HG02610 (cell line): ENCODE data around the gene ANO10.

Source experiments
- ATAC-seq: cut with Tn5 transposase; IDR thresholded peaks from one replicate; pipeline ENCODE4 v1.9.1; 2021; ENCODE audit warnings: mild to moderate bottlenecking, moderate library complexity; ENCODE audit not compliant: unreplicated experiment

ANO10 gene

DNA sequence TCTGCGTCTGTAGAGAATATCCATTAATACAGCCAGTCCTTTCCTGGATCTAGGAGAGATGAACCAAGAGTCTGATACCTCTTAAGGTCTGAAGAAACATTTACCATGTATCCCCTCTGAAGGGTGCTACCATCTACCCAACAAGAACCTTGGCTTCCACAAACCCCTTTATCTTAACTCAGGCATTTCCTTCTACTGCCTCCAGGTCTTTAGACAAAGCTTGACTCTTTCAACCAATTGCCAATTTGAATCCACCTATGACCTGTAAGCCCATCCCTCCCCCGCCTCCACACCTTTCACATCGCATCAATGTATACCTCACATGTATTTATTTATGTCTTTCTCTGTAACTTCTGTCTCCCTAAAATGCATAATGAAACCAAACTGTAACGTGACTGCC is 196.0 kb downstream of the ANO10 start:
- ATAC-seq: no peak

DNA sequence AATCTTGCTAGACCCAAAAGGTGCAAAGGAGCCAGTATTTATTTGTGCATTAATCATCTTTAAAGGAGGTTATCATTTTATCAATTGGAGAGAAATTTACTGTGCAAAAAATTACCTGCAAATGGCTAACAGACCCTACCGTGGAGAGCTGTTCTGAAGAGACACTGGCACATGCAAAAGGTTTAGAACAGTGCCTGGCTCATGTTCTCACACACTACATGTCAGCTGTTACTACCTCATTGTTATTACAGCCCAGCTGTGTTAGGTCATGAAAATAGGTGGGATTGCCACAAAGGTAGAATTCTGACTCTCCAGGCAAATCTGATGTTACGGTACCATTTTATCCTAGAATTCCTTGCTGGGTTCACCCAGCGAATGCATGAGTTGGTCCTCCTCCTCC is 198.2 kb downstream of the ANO10 start:
- no peak for ATAC-seq

DNA sequence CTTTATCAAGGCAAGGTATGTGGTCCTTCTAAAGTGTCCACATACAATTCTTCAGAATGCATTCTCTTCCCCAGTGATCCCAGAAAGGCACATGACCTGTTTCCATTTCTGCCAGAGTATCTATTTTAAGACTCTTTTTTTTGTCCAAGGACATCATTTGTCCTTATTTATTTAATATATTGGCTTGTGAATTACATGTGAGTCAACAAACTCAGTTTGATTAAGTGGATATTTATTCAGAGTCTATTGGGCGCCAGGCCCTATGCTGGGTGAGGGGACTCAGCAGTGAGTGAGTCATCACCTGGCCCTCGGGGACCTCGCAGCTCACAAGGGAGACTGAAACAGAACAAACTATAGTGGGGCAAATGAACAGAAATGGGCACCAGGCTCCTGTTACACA is 198.7 kb downstream of the ANO10 start:
- ATAC-seq: no peak

DNA sequence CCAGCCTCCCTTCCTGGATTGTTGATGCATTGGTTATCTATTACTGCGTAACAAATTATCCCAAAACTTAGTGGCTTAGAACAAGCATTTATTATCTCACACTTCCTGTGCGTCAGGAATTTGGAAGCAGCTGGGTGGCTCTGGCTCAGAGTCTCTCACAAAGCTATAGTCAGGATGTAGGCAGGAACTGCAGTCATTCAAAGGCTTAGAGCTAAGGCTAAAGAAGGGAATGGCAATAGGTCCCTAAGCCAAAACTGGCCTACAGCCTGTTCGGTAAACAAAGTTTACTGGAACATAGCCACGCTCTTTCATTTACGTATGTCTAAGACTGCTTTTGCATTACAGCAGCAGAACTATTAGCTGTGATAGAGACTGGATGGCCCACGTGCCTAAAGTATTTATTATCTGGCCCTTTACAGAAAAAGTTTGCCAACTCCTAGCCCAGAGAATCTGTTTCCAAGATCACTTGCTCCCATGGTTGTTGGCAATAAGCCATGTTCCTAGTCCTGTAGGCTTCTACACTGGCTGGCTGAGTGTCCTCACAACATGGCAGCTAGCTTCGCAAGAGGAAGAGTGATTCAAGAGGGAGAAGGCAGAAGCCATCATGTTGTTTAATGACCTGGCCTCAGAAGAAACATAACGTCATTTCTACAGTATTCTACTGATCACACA is 203.1 kb downstream of the ANO10 start:
- ATAC-seq: no peak

DNA sequence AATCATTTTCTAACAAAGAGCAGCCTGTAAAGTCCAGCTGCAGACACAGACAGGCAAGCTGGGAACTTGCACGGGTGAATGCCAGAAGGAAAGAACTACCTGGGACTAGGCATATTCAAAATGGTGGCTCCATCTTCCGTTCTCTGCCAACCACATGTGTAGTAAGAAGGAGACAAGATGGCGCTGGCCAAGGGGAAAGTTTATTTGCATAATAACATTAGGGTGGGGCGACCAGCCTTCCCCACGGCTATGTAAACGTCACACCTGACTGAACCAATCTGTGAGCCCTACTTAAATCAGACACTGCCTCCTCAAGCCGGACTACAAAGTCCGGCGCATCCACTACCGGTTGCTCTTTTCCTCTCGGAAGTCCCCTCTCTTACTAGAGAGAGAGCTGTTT is 204.7 kb downstream of the ANO10 start:
- no peak for ATAC-seq

DNA sequence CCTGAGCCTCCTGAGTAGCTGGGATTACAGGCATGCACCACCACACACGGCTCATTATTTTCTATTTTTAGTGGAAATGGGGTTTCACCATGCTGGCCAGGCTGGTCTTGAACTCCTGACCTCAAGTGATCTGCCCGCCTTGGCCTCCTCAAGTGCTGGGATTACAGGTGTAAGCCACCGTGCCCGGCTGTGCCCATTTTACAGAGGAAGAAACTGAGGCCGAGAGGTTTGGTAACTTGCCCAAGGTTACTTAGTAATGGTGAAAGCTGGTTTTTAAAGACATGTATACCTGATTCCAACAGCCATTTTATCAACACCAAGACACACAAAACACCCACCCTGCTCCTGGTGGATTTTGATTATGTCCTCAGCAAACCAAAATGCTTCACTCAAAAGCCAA is 206.7 kb downstream of the ANO10 start:
- no peak for ATAC-seq

DNA sequence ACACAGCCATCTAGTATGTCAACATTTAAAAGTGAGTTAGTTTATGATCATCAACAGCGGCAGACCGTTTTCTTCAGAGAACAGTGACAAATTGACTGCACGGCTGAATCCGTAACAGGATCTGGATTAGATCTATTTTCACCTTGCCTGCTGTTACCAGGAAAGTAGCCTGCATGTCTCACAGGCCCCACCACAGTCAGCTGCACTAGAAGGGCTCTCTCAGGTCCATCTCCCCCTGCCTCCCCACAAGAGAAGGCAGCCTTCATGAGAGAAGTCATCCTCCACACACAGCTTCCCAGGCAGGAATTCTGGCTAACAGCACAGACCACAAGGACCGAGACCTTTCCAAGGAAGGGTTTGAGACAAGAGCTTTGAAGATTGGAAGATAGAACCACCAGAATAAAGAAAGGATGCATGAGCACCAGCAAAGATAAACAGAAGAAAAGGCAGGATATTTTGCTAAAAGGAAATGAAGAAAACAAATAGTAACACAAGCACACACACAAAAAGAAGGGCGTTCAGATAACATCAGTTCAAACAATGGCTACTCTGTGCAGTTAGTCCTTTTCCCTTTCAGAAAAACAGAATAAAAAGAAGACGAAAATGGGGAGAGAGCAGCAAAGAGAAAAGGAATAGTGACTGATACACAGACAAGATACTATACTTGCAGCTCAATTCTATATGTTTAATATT is 208.0 kb downstream of the ANO10 start:
- no peak for ATAC-seq

DNA sequence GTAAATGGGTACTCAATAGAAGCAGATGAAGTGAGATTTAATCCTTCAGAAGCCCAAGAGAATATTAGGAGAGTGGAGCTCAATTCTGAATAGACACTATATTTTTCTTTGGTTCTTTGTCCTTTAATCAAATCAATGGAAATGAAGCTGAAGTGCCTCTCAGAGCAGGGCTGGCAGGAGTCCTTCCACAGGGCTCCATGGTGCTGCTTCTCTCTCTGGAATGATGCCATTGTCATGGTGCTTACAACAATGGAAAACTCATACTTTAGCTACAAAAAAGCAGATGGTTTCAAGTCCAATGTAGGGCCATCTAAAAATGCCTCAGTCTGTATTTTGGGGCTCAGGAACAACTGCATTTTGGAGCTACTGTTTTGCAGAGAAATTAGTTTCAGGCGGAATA is 210.4 kb downstream of the ANO10 start:
- ATAC-seq: no peak

DNA sequence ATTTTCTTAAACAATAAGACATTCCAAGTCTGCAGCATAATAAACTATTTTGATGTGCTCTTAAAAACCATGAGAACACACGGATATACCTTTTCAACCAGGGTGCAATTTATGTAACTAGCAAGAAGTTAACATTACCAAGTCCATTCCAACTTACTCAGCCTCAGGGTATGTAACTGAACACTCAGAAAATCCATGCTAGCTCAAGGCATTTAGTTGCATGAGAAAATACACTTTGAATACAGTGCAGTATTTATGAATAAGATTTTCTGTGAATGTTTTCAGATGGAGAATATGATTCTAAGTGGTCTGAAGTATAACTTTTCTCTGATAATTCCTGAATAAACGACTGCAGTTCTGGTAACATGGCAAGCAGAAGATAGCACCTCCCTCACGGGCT is 211.2 kb downstream of the ANO10 start:
- ATAC-seq: no peak

DNA sequence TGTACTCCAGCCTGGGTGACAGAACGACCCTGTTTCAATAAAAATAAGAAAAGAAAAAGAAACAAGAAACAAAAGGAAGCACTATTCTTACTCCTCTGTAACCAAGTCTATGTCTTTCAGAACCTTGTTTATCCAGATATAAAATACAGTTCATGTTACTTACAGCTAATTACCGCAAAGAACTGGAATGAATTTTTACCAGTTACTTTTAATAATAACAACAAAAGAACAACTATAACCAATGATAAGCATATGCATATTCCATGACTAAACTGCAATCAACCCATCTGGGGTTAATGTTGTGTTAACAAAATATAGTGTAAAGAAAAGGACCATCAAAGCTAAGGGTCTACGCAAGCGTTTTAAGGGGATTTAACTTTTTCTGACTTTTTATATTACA is 212.3 kb downstream of the ANO10 start:
- no peak for ATAC-seq

DNA sequence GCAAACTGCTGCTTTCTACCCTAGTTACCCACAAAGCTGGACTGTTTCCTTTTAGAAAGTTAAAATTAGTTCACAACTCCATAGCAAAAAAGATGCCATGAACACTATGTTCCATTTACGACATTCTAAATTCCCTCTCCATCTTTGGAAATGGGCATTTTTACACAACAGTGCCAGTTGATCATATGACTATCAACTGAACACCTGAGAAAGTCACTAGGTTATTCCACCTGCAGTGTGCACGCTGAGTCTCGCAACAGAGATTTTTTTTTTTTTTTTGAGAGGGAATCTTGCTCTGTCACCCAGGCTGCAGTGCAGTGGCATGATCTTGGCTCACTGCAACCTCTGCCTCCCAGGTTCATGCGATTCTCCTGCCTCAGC is 215.2 kb downstream of the ANO10 start:
- ATAC-seq: no peak

DNA sequence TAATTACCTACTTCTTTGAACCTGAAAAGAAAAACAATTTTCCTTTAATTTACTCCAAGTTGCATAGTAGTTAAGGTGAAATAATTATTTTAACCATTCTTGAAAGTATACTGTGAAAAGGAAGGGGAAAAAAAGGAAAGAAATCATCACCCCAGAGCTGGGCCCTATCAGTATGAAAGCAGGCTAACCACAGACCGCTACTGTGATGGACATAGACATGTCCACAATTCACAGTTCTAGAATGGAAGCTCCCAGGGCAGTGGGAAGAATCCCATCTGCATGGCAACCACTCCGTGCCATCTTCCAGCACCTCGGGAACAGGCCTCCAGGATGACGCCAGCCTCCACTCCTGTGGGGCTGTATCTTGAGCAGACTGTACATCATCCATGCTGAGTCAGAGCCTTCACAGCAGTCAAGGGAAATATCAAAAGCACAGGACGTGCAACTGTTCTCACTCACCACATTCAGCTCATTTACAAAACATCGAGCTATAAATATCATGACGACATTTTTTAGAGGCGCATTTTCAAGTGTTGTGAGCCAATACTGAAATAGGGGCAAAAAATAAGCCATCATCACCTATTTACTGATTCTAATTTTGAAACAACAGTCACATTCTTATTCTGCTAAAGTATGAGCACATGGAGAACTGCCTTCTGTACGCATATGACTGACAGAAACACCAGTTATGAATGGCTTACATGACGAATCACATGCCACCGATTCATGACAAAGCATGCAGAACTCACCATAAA is 215.7 kb downstream of the ANO10 start:
- ATAC-seq: no peak

DNA sequence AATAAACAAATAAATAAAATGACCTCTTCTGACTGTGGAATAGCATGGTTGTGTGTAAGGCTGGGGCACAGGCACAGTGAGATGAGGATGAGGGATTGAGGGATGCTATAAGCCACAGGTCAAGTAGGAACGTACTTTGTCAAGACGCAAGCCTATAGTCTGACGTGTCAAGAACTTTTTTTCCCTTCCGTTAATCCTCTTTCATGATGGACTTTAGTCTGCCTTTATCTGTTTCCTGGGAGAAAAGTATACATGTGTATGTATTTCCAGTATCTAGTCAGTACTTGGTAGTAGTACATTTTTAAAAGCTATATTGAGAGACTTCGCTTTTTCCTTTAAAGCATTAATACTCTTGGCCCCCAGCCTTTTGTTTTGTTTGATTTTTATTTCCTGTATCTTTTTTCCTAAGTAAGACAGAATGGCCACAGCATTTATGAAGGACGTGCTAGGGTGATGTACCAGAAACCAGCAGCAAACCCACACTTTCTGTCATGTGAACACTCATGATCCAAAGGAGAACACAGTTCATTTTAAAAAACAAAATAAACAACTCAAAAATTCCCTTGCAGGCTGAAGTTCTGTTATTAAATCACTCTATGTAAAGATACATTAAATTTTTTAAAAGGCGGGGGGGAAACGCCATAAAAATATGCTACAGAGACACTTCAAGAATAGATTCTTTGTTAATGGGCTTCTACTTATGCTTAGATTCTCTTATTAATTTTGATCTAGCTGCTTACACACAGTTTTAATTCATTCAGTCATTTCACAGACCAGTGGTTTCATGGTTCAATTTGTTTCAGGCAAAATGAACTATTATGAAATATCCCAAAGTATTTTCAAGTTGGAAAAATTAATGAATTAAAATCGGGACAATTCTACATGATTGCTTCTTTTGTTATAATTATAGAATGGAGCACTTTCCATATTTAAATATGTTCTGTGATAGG is 220.8 kb downstream of the ANO10 start:
- ATAC-seq: no peak

DNA sequence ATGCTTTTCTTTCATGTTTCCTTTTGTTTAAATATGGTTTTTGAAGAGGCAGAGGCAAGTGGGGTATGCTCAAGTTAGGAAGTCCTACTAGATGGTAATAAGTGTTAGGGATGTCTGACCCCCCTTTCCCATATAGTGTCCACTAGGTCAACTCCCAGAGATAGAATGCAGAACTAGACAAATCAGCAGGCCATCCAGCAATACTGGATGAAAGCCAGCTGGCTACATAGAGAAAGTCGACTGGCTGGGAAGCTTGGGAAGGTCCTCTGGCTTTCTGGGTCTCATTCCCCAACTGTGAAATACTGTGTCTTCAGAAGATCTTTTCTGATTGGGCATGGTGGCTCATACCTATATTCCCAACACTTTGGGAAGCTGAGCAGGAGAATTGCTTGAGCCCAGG is 221.6 kb downstream of the ANO10 start:
- ATAC-seq: no peak

DNA sequence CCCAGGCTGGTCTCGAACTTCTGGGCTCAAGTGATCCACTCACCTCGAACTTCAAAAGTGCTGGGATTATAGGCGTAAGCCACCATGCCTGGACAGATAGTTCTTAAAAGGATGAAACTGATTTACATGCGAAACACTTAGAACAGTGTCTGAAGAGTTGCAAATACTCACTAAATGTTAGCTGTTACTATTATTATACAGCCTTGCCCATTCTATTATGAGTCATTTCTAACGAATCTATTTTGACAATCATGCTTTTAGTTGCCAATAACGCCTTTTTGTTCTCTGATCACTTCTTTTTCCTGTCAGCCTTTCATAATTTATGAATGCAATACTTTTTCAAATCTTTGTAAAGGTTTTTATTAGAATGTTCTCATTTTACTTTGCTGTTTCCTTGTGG is 222.8 kb downstream of the ANO10 start:
- ATAC-seq: no peak

DNA sequence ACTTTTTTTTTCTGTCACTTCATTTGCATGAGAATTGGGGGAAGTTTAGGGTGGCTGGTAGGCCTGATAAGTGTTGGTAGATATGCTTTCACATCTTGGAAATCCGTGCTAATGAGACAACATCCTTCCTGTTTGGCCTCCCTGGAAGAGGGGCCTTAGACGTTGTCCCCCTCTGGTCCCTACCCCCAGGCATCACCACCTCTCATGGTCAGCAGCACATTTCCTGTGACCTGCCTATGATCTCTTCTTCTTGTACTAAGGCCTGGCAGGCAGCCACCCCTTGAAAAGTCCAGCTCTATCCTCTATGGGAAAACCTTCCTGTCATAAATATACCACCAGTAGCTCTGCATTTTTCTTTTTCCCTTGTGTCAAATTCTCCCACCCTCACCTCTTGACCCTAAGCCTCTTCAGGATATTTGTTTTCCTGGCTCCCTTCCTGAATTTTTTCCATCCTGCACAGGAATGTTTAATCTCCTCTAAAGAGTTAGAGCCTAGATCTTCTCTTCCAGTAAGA is 227.7 kb downstream of the ANO10 start:
- ATAC-seq: no peak

DNA sequence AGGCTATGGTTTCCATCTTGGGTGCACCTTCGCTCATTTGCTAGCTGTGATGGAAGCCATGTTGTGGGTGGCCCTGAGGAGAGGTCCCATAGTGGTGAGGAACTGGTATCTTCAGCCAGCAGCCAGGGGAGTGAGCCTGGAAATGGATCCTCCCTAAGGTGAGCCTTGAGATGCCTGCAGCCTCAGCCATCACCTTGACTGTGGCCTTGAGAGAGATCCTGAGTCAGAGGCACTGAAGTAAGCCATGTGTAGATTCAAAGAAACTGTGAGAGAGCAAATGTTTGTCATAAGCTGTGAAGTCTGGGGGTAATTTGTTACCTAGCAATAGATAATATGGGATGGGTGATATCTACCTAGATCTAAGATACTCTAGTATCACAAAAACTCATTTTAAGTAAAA is 230.2 kb downstream of the ANO10 start:
- no peak for ATAC-seq

DNA sequence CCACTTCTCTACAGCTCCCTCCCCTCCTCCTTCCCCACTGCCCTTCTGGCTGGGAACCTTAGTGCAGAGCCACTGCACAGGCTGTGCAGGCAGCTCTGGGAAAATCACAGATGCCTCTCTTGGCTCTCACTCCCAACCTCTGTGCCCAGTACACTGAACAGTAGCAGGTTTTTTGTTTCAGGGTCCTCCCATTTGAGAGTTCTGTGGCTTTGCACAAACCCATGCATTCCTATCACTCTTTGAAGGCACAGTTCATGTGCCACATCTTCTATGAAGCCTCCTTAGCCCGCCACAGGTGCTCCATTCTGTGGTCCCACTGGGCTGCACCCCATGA is 231.6 kb downstream of the ANO10 start:
- no peak for ATAC-seq

DNA sequence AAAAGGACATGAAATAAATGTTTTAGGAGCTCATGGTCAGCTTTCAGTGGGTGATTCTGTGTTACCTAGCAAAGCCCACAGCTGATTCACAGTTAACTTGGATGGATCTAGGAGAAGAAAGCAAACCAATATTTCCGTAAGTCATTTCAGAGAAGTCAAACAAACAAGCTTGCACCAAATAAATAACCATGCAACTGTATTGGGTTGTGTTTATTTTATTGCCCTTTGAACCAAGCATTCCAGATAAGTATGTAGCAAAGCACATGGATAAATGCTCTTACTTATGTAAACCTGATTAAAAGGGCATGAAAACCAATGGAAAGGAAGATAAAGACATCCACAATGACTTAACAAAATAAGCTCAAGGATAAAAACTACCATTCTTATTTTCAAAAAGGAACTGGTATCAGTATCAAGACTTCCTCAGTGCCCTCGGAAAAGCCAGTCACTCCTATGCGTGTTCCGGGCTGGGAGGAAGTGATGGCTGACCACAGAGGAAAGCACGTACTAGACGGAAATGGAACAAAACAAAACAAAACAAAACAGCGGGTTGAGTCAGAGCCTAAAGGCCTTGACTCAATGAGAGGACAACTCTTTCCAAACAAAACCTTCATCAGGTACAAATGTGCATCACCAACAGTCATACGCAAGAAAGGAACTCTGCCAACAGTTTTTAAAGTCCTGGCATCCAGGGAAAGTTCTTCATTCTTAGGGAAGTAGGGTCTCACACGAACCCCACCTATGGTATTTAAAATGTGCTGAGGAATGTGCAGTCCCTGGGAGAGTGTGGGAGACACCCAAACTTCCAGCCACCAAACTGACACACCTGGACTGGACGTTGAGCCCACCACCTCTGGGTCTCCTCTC is 232.2 kb downstream of the ANO10 start:
- ATAC-seq: no peak

DNA sequence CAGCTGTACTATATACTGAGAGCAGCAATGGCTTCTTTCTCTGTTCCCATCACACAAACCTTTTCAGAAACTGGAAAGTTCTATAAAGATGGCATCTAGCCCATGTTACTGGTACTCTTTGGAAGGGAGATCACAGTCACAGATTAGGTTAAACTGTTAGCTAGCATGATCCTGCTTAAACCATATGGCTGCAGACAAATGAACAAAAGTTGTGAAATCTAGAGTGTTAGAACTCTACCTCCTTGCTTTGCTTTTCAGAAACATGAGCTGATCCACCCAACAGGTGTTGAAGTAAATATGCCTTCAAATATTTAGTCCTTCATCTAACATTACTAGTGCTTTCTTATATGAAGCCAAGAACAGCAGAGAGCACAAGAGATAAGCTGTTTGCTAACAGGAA is 232.9 kb downstream of the ANO10 start:
- no peak for ATAC-seq
